ENCODE measurements around the gene ZFR. TPM values are rescaled to one million over a fixed set of nuclear protein-coding genes. Genes with fewer than 3 reads are reported as not detected.
"Not testable (repeated sequence)": the region's sequence is repeated elsewhere in the genome, so short reads cannot be mapped to it uniquely, and the experiment has no call there.

The ZFR gene
- total RNA-seq, 3 donors from 2014 or later = 91.4 to 140 (median 108) TPM

DNA sequence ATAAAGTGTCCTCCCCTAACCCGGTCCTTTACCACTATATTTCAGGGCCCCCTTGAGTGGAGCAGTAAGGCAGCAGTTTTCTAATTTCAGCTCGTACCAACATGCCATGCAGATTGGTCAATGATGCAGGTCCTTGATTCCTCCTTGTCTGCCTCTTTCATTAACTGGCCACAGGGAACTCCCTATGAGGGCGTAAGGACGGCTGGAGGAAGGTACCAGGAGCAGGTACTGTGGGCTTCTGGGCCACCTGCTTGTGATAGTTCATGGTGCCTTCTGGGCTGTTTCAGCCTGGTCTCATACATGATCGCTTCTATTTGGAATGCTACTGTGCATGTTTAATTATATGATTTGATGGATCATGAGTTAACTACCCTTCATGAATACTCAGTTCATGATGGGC is 9.4 kb upstream of the ZFR start:
- Histone ChIP-seq H3K36me3 (no peaks in the 10 kb centered on the region), H3K27me3 (no peaks in the 10 kb centered on the region), H3K4me3 (no peak overlapping the region), H3K4me1 (no peaks in the 10 kb centered on the region), H3K27ac (no peak overlapping the region), H3K9me3 (no peaks in the 10 kb centered on the region)
- no peak for TF ChIP-seq POLR2A (IDR thresholded peaks at IDR 0.05)
- TF ChIP-seq POLR2AphosphoS5 (IDR thresholded peaks at IDR 0.05) = no peak
- TF ChIP-seq, protein P1, sequence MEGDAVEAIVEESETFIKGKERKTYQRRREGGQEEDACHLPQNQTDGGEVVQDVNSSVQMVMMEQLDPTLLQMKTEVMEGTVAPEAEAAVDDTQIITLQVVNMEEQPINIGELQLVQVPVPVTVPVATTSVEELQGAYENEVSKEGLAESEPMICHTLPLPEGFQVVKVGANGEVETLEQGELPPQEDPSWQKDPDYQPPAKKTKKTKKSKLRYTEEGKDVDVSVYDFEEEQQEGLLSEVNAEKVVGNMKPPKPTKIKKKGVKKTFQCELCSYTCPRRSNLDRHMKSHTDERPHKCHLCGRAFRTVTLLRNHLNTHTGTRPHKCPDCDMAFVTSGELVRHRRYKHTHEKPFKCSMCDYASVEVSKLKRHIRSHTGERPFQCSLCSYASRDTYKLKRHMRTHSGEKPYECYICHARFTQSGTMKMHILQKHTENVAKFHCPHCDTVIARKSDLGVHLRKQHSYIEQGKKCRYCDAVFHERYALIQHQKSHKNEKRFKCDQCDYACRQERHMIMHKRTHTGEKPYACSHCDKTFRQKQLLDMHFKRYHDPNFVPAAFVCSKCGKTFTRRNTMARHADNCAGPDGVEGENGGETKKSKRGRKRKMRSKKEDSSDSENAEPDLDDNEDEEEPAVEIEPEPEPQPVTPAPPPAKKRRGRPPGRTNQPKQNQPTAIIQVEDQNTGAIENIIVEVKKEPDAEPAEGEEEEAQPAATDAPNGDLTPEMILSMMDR (IDR thresholded peaks at IDR 0.05) = no peak
- no peak for DNase-seq (ENCODE audit: low spot score in 2 of 2)
- intact Hi-C loops (cut with DNase I; ENCODE audit: low total_unique reads) = no loop called here

DNA sequence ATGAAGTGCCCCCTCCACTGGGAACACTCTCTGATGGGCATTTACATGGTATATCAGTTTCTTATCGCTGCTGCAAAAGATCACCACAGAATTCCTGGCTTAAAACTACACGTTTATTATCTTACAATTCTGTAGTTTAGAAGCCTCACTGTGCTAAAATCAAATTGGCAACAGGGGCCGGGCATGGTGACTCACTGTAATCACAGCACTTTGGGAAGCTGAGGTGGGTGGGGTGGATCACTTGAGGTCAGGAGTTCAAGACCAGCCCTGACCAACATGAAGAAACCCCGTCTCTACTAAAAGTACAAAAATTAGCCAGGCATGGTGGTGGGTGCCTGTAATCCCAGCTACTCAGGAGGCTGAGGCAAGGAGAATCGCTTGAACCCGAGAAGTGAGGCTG is 7.8 kb upstream of the ZFR start:
- H3K4me3 ChIP-seq; H3K4me1 ChIP-seq; H3K9me3 ChIP-seq; intact Hi-C loops (cut with DNase I; ENCODE audit: low total_unique reads); DNase-seq (ENCODE audit: low spot score in 2 of 2); H3K36me3 ChIP-seq; H3K27ac ChIP-seq; H3K27me3 ChIP-seq: not testable (repeated sequence)

- Histone ChIP-seq H3K27me3 (no peaks in the 10 kb centered on the region), H3K27ac (no peak overlapping the region), H3K36me3 (no peaks in the 10 kb centered on the region), H3K4me3 (no peak overlapping the region), H3K4me1 (peaks cover 0 to 7% of the 10 kb centered on the region in 2 donors), H3K9me3 (no peaks in the 10 kb centered on the region)
- DNase-seq (ENCODE audit: low spot score in 2 of 2) = no peak
- TF ChIP-seq POLR2A (IDR thresholded peaks at IDR 0.05) (no peak), POLR2AphosphoS5 (IDR thresholded peaks at IDR 0.05) (no peak)
- TF ChIP-seq, protein P1 (IDR thresholded peaks at IDR 0.05) = no peak
- intact Hi-C loops (cut with DNase I; ENCODE audit: low total_unique reads) = no loop called here
These were observed 6.4 kb upstream of the ZFR start for GRCh38 chr5:32450952-32451351.

DNA sequence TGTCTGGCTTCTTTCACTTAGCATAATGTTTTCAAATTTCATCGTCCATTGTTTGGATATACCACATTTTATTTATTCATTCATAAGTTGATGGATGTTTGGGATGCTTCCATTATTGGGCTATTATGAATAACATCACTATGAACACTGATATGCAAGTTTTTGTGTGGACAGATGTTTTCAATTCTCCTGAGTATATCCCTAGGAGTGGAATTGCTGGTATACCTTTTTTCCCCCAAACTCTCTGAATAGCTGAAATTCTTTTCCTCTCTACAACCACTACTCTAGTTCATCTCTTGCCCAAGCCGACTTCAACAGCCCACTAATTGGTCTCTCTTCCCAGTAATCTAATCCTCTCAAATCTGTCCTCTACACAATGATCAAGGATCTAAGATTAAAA is 4.7 kb upstream of the ZFR start:
- intact Hi-C loops (cut with DNase I; ENCODE audit: low total_unique reads) = no loop called here
- Histone ChIP-seq H3K27me3 (no peaks in the 10 kb centered on the region), H3K36me3 (no peaks in the 10 kb centered on the region), H3K4me1 (peaks cover 0 to 7% of the 10 kb centered on the region in 2 donors), H3K27ac (no peak overlapping the region), H3K9me3 (no peaks in the 10 kb centered on the region), H3K4me3 (no peak overlapping the region)
- DNase-seq (ENCODE audit: low spot score in 2 of 2) = no peak
- TF ChIP-seq, protein P1 (IDR thresholded peaks at IDR 0.05) = no peak
- TF ChIP-seq POLR2A (IDR thresholded peaks at IDR 0.05) (no peak), POLR2AphosphoS5 (IDR thresholded peaks at IDR 0.05) (no peak)

GRCh38 chr5:32446630-32447029 is 2.1 kb upstream of the ZFR start:
- no peak overlapping the region for H3K4me3 ChIP-seq
- DNase-seq (ENCODE audit: low spot score in 2 of 2) = no peak
- H3K36me3 ChIP-seq = no peaks in the 10 kb centered on the region
- H3K4me1 ChIP-seq = peaks cover 0 to 16% of the 10 kb centered on the region in 2 donors
- intact Hi-C loops (cut with DNase I; ENCODE audit: low total_unique reads) = no loop called here
- H3K27me3 ChIP-seq = no peaks in the 10 kb centered on the region
- no peaks in the 10 kb centered on the region for H3K9me3 ChIP-seq
- peak overlapping the region; percentile 76 to 99 for H3K27ac ChIP-seq
- TF ChIP-seq, protein P1 (IDR thresholded peaks at IDR 0.05) = no peak
